HEK293T (cell line): ENCODE measurements around the gene GSG1L2.

ENCODE experiments used
- CTCF ChIA-PET: fragments of 350-600 bp; formaldehyde crosslinking; extraction: SDS; loops from one replicate; lab custom pipeline; 2021; ENCODE audit warnings: antibody characterized with exemption, inconsistent platforms; lab: Yijun Ruan, JAX
- POLR2A ChIA-PET: fragments of 350-600 bp; formaldehyde crosslinking; extraction: SDS; loops from one replicate; lab custom pipeline; 2020; ENCODE audit warnings: antibody characterized with exemption, inconsistent platforms; lab: Yijun Ruan, JAX
- DNase-seq: peaks from one replicate; pipeline ENCODE4 v3.0.0; 2012; ENCODE audit warnings: mixed read lengths; ENCODE audit errors: extremely low spot score
- ARNT ChIP-seq: fragments of 450-650 bp; IDR thresholded peaks from 2 replicates; pipeline ENCODE4 v1.6.1; 2017; ENCODE audit warnings: mild to moderate bottlenecking
- BHLHE40 ChIP-seq: fragments of 450-650 bp; IDR thresholded peaks from 2 replicates; pipeline ENCODE4 v1.6.1; 2016; ENCODE audit warnings: mild to moderate bottlenecking, moderate library complexity, borderline replicate concordance
- CTBP1 ChIP-seq: fragments of 450-650 bp; IDR thresholded peaks from 2 replicates; pipeline ENCODE4 v1.6.1; 2016; ENCODE audit warnings: borderline replicate concordance
- ELF4 ChIP-seq: fragments of 450-650 bp; IDR thresholded peaks from 2 replicates; pipeline ENCODE4 v1.6.1; 2017; ENCODE audit warnings: antibody characterized with exemption
- FOXA1 ChIP-seq: fragments of 450-650 bp; IDR thresholded peaks from 2 replicates; pipeline ENCODE4 v1.6.1; 2016; ENCODE audit warnings: mild to moderate bottlenecking
- FOXK2 ChIP-seq: fragments of 450-650 bp; IDR thresholded peaks from 2 replicates; pipeline ENCODE4 v1.6.1; 2016; ENCODE audit warnings: mild to moderate bottlenecking
- FOXM1 ChIP-seq: fragments of 450-650 bp; IDR thresholded peaks from 2 replicates; pipeline ENCODE4 v1.6.1; 2017; ENCODE audit warnings: mild to moderate bottlenecking, borderline replicate concordance
- HDGF ChIP-seq: fragments of 450-650 bp; IDR thresholded peaks from 2 replicates; pipeline ENCODE4 v1.6.1; 2017; ENCODE audit warnings: antibody characterized with exemption, borderline replicate concordance
- L3MBTL2 ChIP-seq: fragments of 450-650 bp; conservative IDR thresholded peaks from 2 replicates; pipeline ENCODE4 v1.6.1; 2016; ENCODE audit warnings: mild to moderate bottlenecking
- LEF1 ChIP-seq: fragments of 450-650 bp; IDR thresholded peaks from 2 replicates; pipeline ENCODE4 v1.6.1; 2017; ENCODE audit warnings: mild to moderate bottlenecking, borderline replicate concordance
- NFRKB ChIP-seq: fragments of 450-650 bp; IDR thresholded peaks from 2 replicates; pipeline ENCODE4 v1.6.1; 2016; ENCODE audit warnings: mild to moderate bottlenecking, moderate library complexity
- PKNOX1 ChIP-seq: fragments of 450-650 bp; IDR thresholded peaks from 2 replicates; pipeline ENCODE4 v1.6.1; 2016
- SP1 ChIP-seq: fragments of 450-650 bp; IDR thresholded peaks from 2 replicates; pipeline ENCODE4 v1.6.1; 2017
- SUZ12 ChIP-seq: fragments of 450-650 bp; IDR thresholded peaks from 2 replicates; pipeline ENCODE4 v1.6.1; 2016; ENCODE audit warnings: mild to moderate bottlenecking
- TARDBP ChIP-seq: fragments of 450-650 bp; IDR thresholded peaks from 2 replicates; pipeline ENCODE4 v1.6.1; 2016
- ZNF384 ChIP-seq: fragments of 450-650 bp; IDR thresholded peaks from 2 replicates; pipeline ENCODE4 v1.6.1; 2016

The GSG1L2 gene

DNA sequence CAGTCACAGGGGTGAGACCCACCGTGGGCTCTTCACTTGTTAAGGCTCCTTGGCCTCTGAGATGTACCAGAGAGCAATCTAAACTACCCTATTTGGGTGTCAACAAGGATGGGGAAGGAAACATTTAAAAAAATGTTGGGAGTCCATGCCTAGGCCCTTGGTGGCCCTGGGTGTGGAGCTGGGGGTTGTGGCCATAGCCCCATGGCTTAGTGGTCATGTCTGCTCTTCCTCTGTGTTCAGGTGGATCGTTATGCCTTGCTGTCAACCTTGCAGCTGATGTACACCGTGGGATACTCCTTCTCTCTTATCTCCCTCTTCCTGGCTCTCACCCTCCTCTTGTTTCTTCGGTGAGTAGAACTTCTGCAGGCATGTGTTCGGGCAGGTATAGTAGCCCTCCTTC is 32.4 kb upstream of the GSG1L2 start:
- TF ChIP-seq NFRKB = no peak
- TF ChIP-seq FOXM1 = no peak
- TF ChIP-seq CTBP1 = no peak
- TF ChIP-seq HDGF = no peak
- no peak for TF ChIP-seq ARNT
- no peak for TF ChIP-seq ZNF384
- CTCF ChIA-PET = no interaction called here
- DNase-seq = no peak
- POLR2A ChIA-PET = no interaction called here

DNA sequence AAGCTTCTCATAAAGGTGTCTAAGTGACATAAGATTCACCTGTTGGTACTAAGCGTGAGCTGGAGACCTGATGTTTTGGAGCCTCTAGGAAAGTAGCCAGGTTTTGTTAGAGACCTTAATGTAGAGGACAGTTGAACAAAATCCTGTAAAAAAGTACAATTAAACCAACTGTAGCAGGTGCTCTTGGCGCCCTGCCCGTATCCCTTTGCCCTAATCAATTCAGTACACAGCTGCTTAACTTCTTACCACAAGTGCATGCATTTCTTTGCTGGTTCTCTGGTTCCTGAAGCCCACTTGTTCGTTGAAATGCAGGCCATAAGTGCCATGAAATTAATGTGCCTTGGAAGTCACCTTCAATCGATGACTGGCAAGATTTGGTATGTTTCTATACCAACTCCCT is 28.3 kb upstream of the GSG1L2 start:
- CTCF ChIA-PET = no interaction called here
- no peak for DNase-seq
- no peak for TF ChIP-seq NFRKB
- no peak for TF ChIP-seq FOXK2
- TF ChIP-seq PKNOX1 = no peak
- TF ChIP-seq TARDBP = no peak
- TF ChIP-seq CTBP1 = no peak
- no peak for TF ChIP-seq L3MBTL2
- no peak for TF ChIP-seq LEF1
- TF ChIP-seq HDGF = no peak
- TF ChIP-seq SUZ12 = no peak
- no peak for TF ChIP-seq FOXM1
- no peak for TF ChIP-seq BHLHE40
- no peak for TF ChIP-seq ELF4
- no peak for TF ChIP-seq ARNT
- no peak for TF ChIP-seq SP1
- no peak for TF ChIP-seq FOXA1
- POLR2A ChIA-PET = no interaction called here

DNA sequence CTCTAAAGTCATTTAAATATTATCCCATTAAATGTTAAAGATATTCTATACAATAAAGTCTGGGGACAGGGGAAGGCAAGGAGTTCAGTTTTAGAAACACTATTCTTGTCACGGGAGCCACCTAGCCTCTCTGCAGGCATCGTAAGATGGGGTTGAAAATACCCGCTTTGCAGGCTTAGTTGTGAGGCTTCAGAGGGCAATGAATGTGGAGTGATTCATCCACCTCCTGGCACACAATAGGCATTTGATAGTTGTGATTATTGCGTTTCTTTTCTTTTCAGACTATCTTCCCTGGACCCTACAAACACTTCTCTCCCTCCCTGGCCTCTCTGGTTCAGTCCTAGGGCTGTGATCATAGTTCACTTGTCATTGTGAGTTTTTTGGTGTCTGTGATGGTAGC is 23.4 kb upstream of the GSG1L2 start:
- POLR2A ChIA-PET = no interaction called here
- CTCF ChIA-PET = no interaction called here
- TF ChIP-seq ARNT = no peak
- TF ChIP-seq FOXM1 = no peak
- TF ChIP-seq ELF4 = no peak
- no peak for TF ChIP-seq CTBP1
- no peak for TF ChIP-seq SUZ12
- TF ChIP-seq PKNOX1 = no peak
- no peak for TF ChIP-seq LEF1
- TF ChIP-seq ZNF384 = no peak
- no peak for DNase-seq

DNA sequence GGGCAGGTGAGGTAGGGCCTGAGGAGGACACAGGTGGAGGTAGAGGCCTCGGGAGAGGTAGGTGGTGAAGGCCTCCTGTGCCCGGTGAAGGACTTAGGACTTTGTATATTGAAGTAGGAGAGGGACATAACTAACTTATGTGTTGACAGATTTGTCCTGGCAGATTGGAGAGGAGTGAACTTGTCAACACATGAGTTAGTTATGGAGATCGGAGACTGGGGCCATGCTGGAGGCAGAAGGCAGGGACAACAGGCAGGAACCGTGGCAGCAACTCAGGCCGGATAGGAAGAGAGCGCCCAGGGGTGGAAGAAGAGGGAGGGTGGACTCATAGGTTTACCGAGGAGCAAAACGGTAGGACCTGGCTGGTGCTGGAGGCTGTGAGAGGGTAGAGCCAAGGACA is 22.3 kb upstream of the GSG1L2 start:
- CTCF ChIA-PET = no interaction called here
- POLR2A ChIA-PET = no interaction called here
- TF ChIP-seq PKNOX1 = no peak
- TF ChIP-seq NFRKB = no peak
- no peak for TF ChIP-seq BHLHE40
- no peak for DNase-seq

- TF ChIP-seq SUZ12 = no peak
- no peak for TF ChIP-seq ZNF384
- no peak for TF ChIP-seq SP1
- no peak for TF ChIP-seq PKNOX1
- TF ChIP-seq ARNT = no peak
- no peak for TF ChIP-seq L3MBTL2
- no peak for TF ChIP-seq FOXA1
- no peak for TF ChIP-seq BHLHE40
- TF ChIP-seq FOXM1 = no peak
- no peak for TF ChIP-seq LEF1
- no peak for DNase-seq
- CTCF ChIA-PET = no interaction called here
- POLR2A ChIA-PET = no interaction called here
Observed at GRCh38 chr17:9843152-9844010, 21.5 kb upstream of the GSG1L2 start.

DNA sequence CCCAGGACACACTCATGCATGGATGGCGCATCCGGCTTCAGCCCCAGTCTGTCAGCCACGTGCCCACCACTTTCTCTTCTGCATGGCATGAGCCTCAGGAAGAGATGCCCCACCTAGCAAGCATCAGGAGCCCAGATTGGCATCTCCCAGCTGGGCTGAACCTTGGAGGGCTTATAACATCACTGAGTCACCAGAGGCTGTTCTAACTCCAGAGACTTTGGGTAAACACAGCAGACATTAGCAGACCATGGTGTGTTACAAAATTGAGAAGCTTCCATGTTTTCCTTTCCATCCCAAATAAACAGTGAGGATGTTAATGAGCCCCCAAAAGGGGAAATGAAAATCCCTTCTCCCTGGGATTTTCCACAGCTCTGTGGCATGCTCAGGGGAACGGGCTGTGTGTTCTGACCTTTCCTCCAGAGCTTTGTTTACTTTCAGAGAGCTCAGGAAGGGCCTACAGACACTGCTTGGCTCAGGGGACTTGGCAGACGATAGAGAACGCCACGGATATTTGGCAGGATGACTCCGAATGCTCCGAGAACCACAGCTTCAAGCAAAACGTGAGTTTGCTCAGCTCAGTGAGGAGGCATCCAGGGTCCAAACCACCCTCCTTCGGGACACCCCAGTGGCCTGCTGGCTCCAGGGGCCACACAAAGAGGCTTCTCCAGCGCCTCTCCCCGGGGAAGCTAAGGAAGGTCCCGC is 20.3 kb upstream of the GSG1L2 start:
- ChIA-PET POLR2A (no interaction called here), CTCF (no interaction called here)
- TF ChIP-seq ELF4 (no peak), SUZ12 (no peak), PKNOX1 (no peak), ARNT (no peak), SP1 (no peak), FOXK2 (no peak), LEF1 (no peak), CTBP1 (no peak), FOXM1 (no peak), HDGF (no peak), FOXA1 (no peak), NFRKB (no peak), ZNF384 (no peak), TARDBP (no peak), BHLHE40 (no peak), L3MBTL2 (no peak)
- DNase-seq = no peak
